Measurements from ENCODE around the gene POLG.

The POLG gene

DNA sequence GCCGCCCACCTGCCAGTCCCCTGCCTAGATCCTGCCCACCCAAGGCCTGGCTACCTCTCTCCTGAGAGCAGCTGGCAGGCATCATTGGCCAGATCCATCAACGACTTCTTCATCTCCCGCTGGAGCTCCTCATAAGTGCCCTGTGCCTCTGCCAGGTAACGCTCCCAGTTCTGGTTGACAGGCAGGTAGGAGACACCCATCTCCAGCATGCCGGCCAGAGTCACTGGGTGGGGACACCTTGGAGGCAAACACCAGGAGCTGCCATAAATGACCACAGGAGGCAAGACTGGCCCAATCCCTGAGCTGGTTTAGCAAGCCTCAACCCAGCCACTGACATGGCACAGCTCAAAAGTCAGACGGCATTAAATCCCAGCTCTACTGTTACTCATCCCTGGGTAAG, 7.5 kb downstream of the POLG start:
- no peak for DNase-seq (ENCODE audit: low read depth in 1 of 2, low spot score in 1 of 2)

- DNase-seq (ENCODE audit: low read depth in 1 of 2, low spot score in 1 of 2) = no peak
Observed at GRCh38 chr15:89326316-89326715, 8.3 kb downstream of the POLG start.

DNA sequence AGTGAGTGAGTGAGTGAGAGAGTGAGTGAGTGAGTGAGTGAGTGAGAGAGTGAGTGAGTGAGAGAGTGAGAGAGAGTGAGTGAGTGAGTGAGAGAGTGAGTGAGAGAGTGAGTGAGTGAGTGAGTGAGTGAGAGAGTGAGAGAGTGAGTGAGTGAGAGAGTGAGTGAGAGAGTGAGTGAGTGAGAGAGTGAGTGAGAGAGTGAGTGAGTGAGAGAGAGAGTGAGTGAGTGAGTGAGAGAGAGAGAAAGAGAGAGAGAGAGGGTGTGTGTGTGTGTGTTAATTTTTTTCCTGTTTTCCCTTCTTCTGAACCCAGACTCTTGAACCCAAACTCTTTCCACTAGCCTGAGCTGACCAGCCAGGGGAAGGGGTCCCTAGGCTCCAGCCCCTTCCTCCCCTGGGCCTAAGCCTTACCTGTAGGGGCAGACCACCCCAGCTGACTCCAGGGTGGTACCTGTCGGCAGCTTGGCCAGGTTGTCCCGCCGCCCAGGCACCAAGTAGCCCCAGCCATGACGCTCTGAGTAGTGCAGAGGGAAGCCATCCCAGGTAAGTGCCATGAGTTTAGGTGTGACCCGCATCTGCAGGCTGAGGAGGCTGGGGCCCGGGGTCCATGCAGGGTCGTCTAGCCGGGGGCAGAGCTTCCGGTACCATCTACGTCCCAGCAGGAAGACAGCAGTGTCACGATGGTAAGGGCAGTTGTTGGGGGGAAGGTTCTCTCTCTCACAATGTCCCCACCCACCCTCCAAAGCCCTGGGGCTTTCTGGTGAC, 9.4 kb downstream of the POLG start:
- DNase-seq (ENCODE audit: low read depth in 1 of 2, low spot score in 1 of 2) = no peak

DNA sequence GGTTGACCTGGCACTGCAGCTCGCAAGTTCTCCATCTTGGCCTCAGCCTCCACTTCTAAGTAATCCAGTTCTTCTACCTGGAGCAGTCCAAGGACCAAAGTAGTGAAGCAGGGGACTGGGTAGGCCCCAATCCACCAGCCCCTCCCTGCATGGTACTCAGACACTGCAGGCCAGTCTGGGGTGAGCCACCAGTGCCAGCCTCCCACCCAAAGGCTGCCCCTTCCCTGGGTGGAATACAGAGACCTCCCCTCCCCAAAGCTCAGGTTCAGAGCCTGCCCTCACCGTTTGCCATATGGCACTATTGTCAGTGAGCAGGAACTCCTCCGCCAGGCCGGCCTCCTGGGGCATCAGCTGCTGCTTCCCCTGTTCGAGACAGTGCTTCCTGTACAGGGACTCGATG, 10.8 kb downstream of the POLG start:
- DNase-seq (ENCODE audit: low read depth in 1 of 2, low spot score in 1 of 2) = no peak

GRCh38 chr15:89322822-89323221, 11.8 kb downstream of the POLG start:
- DNase-seq (ENCODE audit: low read depth in 1 of 2, low spot score in 1 of 2) = no peak

- no peak for DNase-seq (ENCODE audit: low read depth in 1 of 2, low spot score in 1 of 2)
Observed at GRCh38 chr15:89321521-89322410, 12.9 kb downstream of the POLG start.

GRCh38 chr15:89320200-89320599, 14.4 kb downstream of the POLG start:
- DNase-seq (ENCODE audit: low read depth in 1 of 2, low spot score in 1 of 2) = no peak

DNA sequence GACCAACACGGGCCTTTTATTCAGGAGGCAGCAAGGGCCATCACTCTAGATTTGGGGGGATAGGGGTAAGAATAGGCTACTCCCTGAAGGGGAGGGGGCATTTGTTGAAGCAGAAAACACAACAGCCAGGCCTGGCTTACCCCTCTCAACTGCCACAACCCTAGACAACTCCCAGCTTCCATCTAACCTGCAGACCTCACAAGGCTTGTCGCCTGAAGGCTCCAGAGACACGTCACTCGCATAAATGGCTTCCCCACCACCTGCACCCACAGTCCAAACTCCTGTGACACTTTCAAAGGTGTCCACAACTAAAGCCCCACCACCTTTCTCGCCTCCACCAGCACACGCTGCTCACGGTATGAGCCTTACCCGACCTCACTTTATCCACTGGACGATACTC, 14.9 kb downstream of the POLG start:
- DNase-seq (ENCODE audit: low read depth in 1 of 2, low spot score in 1 of 2) = no peak

GRCh38 chr15:89317186-89317720, 17.4 kb downstream of the POLG start:
- DNase-seq (ENCODE audit: low read depth in 1 of 2, low spot score in 1 of 2) = no peak

- DNase-seq (ENCODE audit: low read depth in 1 of 2, low spot score in 1 of 2) = no peak
Observed at GRCh38 chr15:89316504-89316903, 18.1 kb downstream of the POLG start.

GRCh38 chr15:89315375-89315929, 19.2 kb downstream of the POLG start:
- DNase-seq (ENCODE audit: low read depth in 1 of 2, low spot score in 1 of 2) = no peak

DNA sequence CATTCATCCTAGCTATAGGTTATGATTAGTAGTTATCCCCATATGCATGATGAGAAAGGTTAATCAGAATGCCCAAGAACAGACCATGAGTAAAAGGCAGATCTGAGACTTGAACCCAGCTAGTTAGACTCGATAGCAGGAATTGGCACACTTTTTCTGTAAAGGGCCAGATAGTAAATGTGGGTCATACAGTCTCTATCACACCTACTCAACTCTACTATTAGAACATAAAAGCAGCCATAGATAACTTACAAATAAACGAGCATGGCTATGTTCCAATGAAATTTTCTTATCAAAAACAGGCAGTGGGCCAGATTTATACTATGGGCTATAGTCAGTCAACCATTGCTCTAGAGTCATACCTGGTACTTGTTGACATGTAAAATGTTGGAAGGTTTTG, 24.6 kb downstream of the POLG start:
- DNase-seq (ENCODE audit: low read depth in 1 of 2, low spot score in 1 of 2) = no peak

- DNase-seq (ENCODE audit: low read depth in 1 of 2, low spot score in 1 of 2) = no peak
Observed at GRCh38 chr15:89308236-89308635, 26.4 kb downstream of the POLG start.

DNA sequence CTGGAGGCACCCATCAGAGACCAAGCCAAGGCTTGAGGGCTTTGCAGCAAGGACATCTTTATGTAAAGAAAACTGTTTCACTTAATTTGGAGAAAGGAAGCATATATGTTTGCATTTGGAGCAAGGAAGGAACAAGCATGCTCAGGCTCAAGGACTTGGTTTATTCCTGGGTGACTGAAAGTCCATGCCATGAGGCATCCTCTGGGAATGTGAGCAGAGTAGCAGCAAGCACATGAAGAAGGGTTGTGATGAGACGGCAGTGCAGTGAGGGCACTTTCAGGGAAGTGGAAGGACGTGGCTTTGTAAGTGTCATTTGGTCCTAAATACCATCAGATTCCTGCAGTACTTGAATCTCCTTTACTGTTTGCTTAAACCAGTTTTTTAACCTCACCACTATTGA, 26.8 kb downstream of the POLG start:
- no peak for DNase-seq (ENCODE audit: low read depth in 1 of 2, low spot score in 1 of 2)

- no peak for DNase-seq (ENCODE audit: low read depth in 1 of 2, low spot score in 1 of 2)
Observed at GRCh38 chr15:89307046-89307587, 27.5 kb downstream of the POLG start.

- DNase-seq (ENCODE audit: low read depth in 1 of 2, low spot score in 1 of 2) = no peak
Observed at GRCh38 chr15:89305395-89305794, 29.2 kb downstream of the POLG start.

GRCh38 chr15:89303986-89304385, 30.6 kb downstream of the POLG start:
- DNase-seq (ENCODE audit: low read depth in 1 of 2, low spot score in 1 of 2) = no peak

DNA sequence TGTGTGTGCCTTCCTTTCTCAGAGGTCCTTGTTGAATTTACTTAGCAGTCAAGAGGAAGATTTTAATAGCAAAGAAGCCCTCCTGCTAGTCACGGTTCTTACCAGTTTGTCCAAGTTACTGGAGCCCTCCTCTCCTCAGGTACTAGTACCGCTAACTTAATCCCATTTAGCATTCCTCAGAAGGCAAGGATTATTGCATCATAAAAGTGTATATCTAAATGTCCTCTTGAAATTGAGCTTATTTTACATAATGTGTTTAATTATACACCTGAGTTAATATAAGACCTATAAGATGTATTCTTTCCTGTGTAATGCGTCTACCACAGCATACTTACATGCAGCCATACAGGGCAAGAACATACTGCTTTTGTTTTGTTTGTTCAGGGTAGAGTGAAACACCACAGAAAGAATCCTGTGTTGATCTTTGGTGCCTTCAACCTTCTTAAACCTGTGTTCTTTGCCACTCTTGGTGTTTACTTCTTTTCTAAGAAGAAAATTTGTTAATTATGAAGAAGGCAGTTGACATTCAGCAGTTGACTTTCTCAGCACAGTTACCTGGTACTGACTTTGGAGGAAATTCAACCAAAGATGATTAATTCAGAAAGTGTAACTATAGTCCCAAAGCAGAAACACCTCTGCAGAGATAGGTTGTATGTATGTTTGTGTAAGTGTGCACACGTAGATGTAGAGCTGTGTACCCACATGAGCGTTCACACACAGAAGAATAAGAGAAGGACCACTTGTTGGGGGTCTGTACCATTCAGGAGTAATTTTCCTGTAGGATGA, 33.1 kb downstream of the POLG start:
- no peak for DNase-seq (ENCODE audit: low read depth in 1 of 2, low spot score in 1 of 2)

- DNase-seq (ENCODE audit: low read depth in 1 of 2, low spot score in 1 of 2) = no peak
Observed at GRCh38 chr15:89299896-89300295, 34.7 kb downstream of the POLG start.

- DNase-seq (ENCODE audit: low read depth in 1 of 2, low spot score in 1 of 2) = no peak
Observed at GRCh38 chr15:89293012-89293411, 41.6 kb downstream of the POLG start.

DNA sequence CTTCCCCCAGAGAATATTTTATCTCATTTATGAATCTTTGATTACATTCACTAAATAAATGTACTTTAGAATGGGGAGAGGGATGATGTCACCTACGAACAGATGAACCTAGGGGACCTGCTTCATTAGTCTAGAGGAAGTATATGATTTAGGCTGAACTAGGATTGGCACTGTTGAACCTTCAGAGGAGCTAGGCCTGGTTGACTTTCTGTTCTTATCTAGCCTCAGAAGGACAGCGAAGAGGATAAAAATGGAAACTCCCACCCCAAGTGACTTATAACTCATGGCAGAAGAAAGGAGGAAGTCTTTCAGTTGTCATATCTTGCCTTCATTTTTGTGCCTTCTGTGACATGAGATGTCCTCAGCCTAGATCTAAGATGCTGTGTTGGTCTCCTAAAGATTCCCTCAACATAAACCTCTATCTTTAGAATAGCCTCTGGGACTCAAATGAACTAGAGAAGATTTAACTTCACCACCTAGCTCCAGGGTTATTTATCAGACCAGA, 42.6 kb downstream of the POLG start:
- DNase-seq (ENCODE audit: low read depth in 1 of 2, low spot score in 1 of 2) = no peak
